D341Med (cell line): ENCODE results near the gene FAM83B.
"Not testable (repeated sequence)": the region's sequence is repeated elsewhere in the genome, so short reads cannot be mapped to it uniquely, and the experiment has no call there.

Experiments used
- DNase-seq: peaks from one replicate; pipeline ENCODE4 v3.0.0; 2012; ENCODE audit warnings: low spot score

The FAM83B gene

GRCh38 chr6:54897462-54898189 lies 51.1 kb downstream of the FAM83B start:
- DNase-seq, result no peak

- no peak for DNase-seq
Observed at GRCh38 chr6:54898767-54899166, 52.2 kb downstream of the FAM83B start.

- DNase-seq, result no peak
Observed at GRCh38 chr6:54899442-54899841, 52.9 kb downstream of the FAM83B start.

- no peak for DNase-seq
Observed at GRCh38 chr6:54899986-54900385, 53.4 kb downstream of the FAM83B start.

GRCh38 chr6:54900666-54901065 lies 54.1 kb downstream of the FAM83B start:
- no peak for DNase-seq

- DNase-seq, result no peak
Observed at GRCh38 chr6:54903884-54904283, 57.3 kb downstream of the FAM83B start.

- no peak for DNase-seq
Observed at GRCh38 chr6:54907355-54907754, 60.8 kb downstream of the FAM83B start.

- no peak for DNase-seq
Observed at GRCh38 chr6:54909184-54909583, 62.6 kb downstream of the FAM83B start.

GRCh38 chr6:54910431-54910884 lies 63.9 kb downstream of the FAM83B start:
- no peak for DNase-seq

- DNase-seq, result no peak
Observed at GRCh38 chr6:54910921-54911320, 64.3 kb downstream of the FAM83B start.

GRCh38 chr6:54913211-54913610 lies 66.6 kb downstream of the FAM83B start:
- no peak for DNase-seq

GRCh38 chr6:54916858-54917257 lies 70.3 kb downstream of the FAM83B start:
- no peak for DNase-seq

GRCh38 chr6:54920628-54921027 lies 74.1 kb downstream of the FAM83B start:
- DNase-seq, result no peak

- no peak for DNase-seq
Observed at GRCh38 chr6:54921891-54922290, 75.3 kb downstream of the FAM83B start.

- DNase-seq, result no peak
Observed at GRCh38 chr6:54929245-54929909, 82.8 kb downstream of the FAM83B start.

GRCh38 chr6:54932622-54933021 lies 86.1 kb downstream of the FAM83B start:
- no peak for DNase-seq

- DNase-seq, result no peak
Observed at GRCh38 chr6:54935739-54936138, 89.2 kb downstream of the FAM83B start.

- no peak for DNase-seq
Observed at GRCh38 chr6:54937371-54937770, 90.8 kb downstream of the FAM83B start.

- DNase-seq, result no peak
Observed at GRCh38 chr6:54957698-54958097, 111.1 kb downstream of the FAM83B start.

GRCh38 chr6:54958446-54958845 lies 111.9 kb downstream of the FAM83B start:
- no peak for DNase-seq

GRCh38 chr6:54959820-54960219 lies 113.2 kb downstream of the FAM83B start:
- DNase-seq, result no peak

GRCh38 chr6:54961372-54961771 lies 114.8 kb downstream of the FAM83B start:
- DNase-seq, result not testable (repeated sequence)

- DNase-seq, result no peak
Observed at GRCh38 chr6:54970337-54970736, 123.8 kb downstream of the FAM83B start.

- DNase-seq, result no peak
Observed at GRCh38 chr6:54971825-54972224, 125.3 kb downstream of the FAM83B start.
